Testis (tissue), 2 donors: ENCODE measurements around the gene CTU1.

Experiments used
- POLR2A ChIP-seq: fragments of 450-650 bp; IDR thresholded peaks from one replicate; pipeline ENCODE4 v1.6.1; 2017; ENCODE audit warnings: antibody characterized with exemption, mild to moderate bottlenecking, moderate library complexity
- TF ChIP-seq, protein P1 (sequence below), 3 experiments: fragments of 450-650 bp in 2 of 3; fragments of 200-600 bp in 1 of 3; sonication (generic) in 1 of 3; IDR thresholded peaks; one replicate each; pipeline ENCODE4 v1.5.1; 2016 to 2019; ENCODE audit warnings: antibody characterized with exemption in 3 of 3, mild to moderate bottlenecking in 2 of 3, moderate library complexity in 1 of 3

DNA sequence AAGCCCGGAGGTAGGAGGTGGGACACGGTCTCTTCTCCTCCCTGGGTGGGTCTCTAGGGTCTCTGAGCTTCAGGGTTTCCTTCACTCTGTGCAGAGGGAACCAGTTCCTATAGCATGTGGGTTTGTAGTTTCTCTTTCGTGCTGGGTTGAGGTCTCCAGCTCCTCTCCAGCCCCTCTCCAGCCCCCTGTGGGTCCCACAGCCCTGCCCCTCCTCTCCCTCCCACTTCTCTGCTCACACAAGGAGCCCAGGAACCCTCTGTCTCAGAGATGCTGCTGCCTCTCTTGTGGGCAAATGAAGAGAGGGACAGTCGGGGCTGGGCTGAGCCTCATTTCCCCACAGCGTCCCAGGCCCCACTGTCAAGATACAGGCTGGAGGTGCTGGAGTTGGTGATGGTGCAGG lies 35.3 kb upstream of the CTU1 start:
- TF ChIP-seq, protein P1, sequence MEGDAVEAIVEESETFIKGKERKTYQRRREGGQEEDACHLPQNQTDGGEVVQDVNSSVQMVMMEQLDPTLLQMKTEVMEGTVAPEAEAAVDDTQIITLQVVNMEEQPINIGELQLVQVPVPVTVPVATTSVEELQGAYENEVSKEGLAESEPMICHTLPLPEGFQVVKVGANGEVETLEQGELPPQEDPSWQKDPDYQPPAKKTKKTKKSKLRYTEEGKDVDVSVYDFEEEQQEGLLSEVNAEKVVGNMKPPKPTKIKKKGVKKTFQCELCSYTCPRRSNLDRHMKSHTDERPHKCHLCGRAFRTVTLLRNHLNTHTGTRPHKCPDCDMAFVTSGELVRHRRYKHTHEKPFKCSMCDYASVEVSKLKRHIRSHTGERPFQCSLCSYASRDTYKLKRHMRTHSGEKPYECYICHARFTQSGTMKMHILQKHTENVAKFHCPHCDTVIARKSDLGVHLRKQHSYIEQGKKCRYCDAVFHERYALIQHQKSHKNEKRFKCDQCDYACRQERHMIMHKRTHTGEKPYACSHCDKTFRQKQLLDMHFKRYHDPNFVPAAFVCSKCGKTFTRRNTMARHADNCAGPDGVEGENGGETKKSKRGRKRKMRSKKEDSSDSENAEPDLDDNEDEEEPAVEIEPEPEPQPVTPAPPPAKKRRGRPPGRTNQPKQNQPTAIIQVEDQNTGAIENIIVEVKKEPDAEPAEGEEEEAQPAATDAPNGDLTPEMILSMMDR (IDR thresholded peaks at IDR 0.05), result no peak
- no peak for TF ChIP-seq POLR2A
